GM12872 (cell line): ENCODE data around the gene TAP1.

ENCODE experiments used
- TF ChIP-seq, protein P1 (sequence below): IDR thresholded peaks from 3 replicates; pipeline ENCODE4 v1.5.1; 2011; ENCODE audit warnings: low read depth, mild to moderate bottlenecking, low read length, moderate library complexity; ENCODE audit not compliant: insufficient read depth

TAP1 gene

DNA sequence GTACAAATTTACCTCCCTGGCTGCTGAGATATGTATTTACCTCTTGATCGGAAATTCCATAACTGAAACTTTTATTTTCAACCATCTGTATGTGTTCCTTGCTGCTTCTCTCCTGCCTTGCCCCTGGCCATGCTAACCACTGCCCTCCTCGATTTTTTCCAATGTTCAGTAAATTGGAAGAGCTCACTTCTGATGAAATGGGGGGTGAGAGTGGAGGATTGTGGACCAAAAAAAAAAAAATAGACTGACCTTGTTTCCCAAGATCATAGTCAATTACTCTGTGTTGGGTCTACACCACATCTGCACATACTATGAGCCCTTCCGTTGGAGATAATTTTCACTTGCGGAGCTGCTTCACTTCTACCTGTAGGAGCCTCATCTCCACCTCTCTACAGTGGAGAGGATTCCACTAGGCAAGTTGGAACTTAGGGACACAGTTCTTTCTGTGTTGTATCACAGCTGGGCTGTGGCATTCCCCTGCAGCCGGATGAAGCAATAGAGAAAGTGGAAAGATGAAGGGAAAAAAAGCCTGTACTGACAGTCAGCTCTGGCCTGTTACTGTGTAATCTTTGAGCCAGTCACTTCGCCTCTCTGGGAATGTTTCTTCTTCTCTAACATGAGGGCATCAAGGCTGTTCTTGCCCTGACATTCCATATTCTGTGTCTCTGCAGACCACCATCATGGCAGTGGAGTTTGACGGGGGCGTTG, 2.1 kb upstream of the TAP1 start:
- TF ChIP-seq, protein P1, sequence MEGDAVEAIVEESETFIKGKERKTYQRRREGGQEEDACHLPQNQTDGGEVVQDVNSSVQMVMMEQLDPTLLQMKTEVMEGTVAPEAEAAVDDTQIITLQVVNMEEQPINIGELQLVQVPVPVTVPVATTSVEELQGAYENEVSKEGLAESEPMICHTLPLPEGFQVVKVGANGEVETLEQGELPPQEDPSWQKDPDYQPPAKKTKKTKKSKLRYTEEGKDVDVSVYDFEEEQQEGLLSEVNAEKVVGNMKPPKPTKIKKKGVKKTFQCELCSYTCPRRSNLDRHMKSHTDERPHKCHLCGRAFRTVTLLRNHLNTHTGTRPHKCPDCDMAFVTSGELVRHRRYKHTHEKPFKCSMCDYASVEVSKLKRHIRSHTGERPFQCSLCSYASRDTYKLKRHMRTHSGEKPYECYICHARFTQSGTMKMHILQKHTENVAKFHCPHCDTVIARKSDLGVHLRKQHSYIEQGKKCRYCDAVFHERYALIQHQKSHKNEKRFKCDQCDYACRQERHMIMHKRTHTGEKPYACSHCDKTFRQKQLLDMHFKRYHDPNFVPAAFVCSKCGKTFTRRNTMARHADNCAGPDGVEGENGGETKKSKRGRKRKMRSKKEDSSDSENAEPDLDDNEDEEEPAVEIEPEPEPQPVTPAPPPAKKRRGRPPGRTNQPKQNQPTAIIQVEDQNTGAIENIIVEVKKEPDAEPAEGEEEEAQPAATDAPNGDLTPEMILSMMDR = no peak

DNA sequence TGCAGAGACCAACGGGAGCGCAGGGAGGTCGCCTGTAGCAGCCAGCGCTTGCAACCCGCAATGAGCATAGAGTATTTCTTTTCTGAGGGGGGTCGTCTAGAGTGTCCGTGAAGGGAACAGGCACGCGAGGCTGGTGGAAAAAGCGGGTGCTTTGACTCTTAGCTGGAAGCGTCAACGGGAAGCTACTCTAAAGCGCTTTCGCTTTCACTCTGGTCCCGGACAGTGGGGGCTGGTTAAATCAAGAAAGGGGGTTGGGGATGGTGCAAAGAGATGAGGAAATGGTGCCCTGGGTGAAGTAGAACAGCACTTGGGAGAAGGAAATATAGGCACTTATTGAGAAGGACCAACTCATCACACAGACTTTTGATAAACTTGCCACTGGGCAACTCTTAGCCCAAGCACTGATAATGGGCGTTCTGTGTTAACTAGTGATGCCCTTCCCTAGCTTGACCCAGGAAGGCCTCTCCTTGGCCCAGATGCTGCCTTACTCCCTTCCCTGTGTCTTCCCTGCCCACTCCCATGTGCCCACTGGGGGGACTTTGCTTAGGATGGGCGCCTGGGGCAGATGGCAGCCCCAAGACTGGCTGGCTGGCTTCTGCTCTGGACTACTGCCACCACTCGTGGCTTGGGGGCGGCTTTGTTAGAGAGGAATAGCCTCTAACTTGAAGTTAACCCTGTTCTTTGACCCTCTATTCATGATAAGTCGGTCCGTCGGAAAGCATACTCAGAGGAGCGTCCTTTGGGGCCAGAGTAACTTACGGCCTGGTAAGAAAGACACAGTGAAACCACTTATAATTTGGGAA, 1.1 kb upstream of the TAP1 start:
- TF ChIP-seq, protein P1 = no peak

DNA sequence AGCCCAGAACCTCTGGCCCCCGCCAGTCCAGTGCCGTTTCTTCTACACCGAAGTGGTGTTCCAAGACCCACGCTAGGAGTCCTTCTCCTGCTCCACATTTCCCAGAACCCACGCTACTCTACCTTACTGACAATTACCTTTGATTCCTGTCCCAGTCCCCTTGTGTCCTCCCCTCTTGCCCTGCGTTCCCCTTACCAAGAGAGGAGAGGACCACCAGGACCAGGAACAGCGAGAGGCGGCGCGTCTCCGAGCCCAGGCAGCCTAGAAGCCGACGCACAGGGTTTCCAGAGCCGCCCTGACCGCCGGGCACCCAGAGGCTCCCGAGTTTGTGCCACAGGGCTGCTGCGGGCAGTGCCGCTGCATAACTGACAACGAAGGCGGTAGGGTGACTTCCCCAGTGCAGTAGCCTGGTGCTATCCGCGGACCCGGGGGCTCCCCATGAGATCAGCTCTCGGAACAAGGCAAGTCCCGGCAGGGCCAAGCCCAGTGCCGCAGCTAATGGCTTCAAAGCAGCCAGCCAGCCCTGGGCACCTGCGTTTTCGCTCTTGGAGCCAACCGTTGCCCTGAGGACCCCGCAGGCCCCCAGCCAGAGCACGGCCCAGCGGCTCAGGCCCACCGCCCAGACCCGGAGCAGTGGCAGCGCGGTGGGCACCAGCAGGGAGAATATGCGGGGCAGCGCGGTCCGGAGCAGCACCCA, 512 bp downstream of the TAP1 start:
- TF ChIP-seq, protein P1 = no peak

DNA sequence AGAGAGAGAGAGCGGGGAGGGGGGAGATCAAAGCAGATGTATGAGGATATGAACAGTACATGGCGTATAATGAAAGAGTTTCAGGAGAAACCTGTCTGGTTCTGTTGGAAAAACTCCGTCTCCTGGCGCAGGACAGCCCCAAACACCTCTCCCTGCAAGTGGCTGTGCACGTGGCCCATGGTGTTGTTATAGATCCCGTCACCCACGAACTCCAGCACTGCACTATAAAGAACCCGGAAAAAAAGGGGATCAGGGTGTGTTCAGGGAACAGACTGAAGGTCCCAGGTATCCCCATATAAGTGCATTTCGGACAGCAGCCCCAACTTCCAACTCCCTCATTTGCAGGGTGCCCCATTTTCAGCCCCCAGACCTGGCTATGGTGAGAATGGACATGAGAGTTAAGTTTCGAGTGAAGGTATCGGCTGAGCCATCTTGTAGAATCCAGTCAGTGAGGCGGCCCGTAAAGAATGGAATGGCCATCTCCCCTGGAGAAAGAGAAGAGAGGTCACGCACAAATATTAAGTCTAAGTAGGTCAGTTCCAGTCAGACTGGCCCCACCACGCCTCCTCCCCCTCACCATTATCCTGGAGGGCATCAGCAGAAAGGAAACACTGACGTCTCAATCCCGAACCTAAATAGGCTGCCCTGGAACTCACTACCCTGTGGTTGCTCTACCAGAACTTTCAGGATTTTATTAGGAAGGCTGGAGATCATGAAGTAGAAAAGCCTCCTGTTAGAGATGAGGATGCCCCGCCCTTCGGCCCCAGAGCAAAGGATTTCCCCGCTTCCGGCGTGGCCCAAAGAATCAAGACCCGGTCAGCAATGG, 1.3 kb downstream of the TAP1 start:
- TF ChIP-seq, protein P1 = no peak

DNA sequence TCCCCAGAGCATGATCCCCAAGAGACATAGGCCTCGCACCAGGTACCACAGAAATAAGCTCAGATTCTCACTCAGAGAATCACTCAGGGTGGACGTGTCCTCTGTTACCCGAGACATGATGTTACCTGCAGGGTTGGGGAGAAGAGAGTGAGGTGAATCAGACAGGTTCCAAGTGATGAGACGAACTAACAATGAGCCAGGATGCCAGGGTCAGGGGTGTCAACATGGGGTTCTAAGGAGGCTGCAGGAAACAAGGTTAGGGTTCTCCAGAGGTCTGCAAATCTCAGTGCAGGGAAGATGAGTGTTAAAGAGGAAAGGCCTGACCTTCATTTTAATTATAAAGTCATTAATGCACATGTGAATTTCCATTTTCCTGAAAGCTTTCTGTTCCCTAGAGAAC, 2.5 kb downstream of the TAP1 start:
- TF ChIP-seq, protein P1 = no peak

DNA sequence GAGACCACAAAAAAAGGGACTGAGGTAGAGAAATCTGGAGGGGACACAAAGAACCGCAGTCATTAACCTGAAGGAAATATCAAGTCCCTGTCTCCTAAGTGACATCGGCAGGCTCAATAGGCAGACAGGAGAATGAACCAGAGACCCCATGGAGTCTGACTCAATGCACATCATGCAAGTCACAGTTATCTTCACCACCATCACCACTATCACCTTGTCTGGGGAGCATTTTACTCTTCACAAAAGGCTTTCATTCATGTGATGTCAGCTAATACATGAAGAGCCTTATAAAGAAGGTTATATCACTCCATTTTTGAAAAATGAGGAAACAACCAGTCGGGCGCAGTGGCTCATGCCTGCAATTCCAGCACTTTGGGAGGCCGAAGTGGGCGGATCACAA, 4.4 kb downstream of the TAP1 start:
- TF ChIP-seq, protein P1 = no peak

DNA sequence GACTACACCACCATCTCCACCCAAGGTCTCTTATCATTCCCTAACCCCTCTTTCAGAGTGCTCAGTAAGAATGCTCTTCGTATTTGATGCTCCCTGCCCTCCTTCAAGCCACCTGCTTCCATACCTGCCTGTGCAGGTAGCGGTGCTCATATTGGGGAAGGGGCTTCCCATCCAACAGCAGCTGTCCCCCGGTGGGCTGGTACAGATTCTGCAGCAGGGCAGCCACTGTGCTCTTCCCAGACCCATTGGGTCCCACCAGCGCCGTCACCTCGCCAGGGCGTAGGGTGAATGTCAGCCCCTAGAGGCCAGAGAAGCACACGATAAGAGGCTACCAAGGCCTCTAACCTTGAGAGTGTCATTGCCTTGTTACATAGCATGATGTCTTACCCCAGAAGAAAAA, 5.7 kb downstream of the TAP1 start:
- TF ChIP-seq, protein P1 = no peak
